Nephron (organoid): ENCODE measurements around the gene CH25H.

Source experiments
- H3K27ac Mint-ChIP-seq, 3 experiments: 2 replicates each; pipeline ENCODE4 v1.8.0; 2020; ENCODE audit warnings: mixed read lengths in 3 of 3, mild to moderate bottlenecking in 2 of 3, moderate library complexity in 1 of 3
- H3K27me3 Mint-ChIP-seq: 2 replicates; pipeline ENCODE4 v1.8.0; 2021; ENCODE audit warnings: low read depth, mild to moderate bottlenecking, moderate library complexity, mixed read lengths
- H3K36me3 Mint-ChIP-seq: 2 replicates; pipeline ENCODE4 v1.8.0; 2020; ENCODE audit warnings: low read depth, mixed read lengths
- H3K4me1 Mint-ChIP-seq: 2 replicates; pipeline ENCODE4 v1.8.0; 2020; ENCODE audit warnings: mixed read lengths
- H3K4me3 Mint-ChIP-seq, 3 experiments: 2 replicates each; pipeline ENCODE4 v1.8.0; 2020; ENCODE audit warnings: mild to moderate bottlenecking in 3 of 3, mixed read lengths in 3 of 3, moderate library complexity in 2 of 3
- H3K9me3 Mint-ChIP-seq: 2 replicates; pipeline ENCODE4 v1.8.0; 2020; ENCODE audit warnings: mixed read lengths
- TF ChIP-seq, protein P1 (sequence below), 3 experiments: fragments of 200-600 bp; sonication (generic); IDR thresholded peaks; one replicate each; pipeline ENCODE4 v1.5.0; 2021; ENCODE audit warnings: antibody characterized with exemption in 3 of 3; ENCODE audit not compliant: unreplicated experiment in 3 of 3

The CH25H gene

DNA sequence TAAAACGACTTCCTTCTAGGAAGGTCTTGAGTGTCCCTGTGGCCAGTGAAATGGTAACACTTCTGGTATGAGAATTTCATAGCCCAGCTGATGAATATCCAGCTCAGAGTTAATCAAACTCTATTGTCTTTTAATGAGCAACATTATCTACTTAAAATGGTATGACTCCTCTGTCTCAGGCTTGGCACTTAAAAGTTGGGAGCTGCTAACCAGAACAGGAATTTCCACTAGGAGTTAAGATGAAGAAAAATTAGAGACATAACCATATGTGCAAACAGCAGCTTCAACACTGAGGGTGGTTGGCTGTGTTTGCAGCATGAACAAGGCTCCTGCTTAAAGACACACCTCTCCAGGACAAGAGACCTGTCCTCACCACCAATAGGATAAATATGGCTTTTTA is 46.8 kb downstream of the CH25H start:
- TF ChIP-seq, protein P1, sequence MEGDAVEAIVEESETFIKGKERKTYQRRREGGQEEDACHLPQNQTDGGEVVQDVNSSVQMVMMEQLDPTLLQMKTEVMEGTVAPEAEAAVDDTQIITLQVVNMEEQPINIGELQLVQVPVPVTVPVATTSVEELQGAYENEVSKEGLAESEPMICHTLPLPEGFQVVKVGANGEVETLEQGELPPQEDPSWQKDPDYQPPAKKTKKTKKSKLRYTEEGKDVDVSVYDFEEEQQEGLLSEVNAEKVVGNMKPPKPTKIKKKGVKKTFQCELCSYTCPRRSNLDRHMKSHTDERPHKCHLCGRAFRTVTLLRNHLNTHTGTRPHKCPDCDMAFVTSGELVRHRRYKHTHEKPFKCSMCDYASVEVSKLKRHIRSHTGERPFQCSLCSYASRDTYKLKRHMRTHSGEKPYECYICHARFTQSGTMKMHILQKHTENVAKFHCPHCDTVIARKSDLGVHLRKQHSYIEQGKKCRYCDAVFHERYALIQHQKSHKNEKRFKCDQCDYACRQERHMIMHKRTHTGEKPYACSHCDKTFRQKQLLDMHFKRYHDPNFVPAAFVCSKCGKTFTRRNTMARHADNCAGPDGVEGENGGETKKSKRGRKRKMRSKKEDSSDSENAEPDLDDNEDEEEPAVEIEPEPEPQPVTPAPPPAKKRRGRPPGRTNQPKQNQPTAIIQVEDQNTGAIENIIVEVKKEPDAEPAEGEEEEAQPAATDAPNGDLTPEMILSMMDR (IDR thresholded peaks at IDR 0.05; ENCODE audit: unreplicated experiment in 3 of 3): no peak
- Mint-ChIP-seq H3K4me1 (peaks cover 8% of the 10 kb centered on the region), H3K4me3 (no peak overlapping the region), H3K9me3 (no peaks in the 10 kb centered on the region), H3K36me3 (no peaks in the 10 kb centered on the region), H3K27me3 (peaks cover 4% of the 10 kb centered on the region), H3K27ac (no peak overlapping the region)

DNA sequence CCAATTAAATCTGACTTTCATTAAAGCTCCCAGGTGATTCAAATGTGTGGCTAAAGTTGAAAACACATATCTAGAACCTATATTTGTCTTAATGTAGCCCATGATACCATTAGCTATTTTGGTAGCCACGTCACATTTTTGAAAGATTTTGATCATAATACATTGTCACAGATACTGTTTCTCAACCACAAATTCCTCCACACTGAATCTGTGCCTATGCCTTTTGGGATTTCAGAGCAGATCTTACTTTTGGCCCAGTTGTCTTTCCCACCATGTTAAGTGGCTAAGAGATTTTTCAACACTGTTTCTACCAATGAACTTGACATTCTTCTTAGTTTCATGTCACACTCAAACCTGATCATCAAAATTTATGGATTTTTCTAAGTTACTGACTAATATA is 47.4 kb downstream of the CH25H start:
- Mint-ChIP-seq H3K4me3 (no peak overlapping the region), H3K27ac (no peak overlapping the region), H3K36me3 (no peaks in the 10 kb centered on the region), H3K27me3 (peaks cover 4% of the 10 kb centered on the region), H3K9me3 (no peaks in the 10 kb centered on the region), H3K4me1 (peaks cover 8% of the 10 kb centered on the region)
- TF ChIP-seq, protein P1 (IDR thresholded peaks at IDR 0.05; ENCODE audit: unreplicated experiment in 3 of 3): no peak

GRCh38 chr10:89159316-89159715 is 47.8 kb downstream of the CH25H start:
- Mint-ChIP-seq H3K36me3 (no peaks in the 10 kb centered on the region), H3K9me3 (no peaks in the 10 kb centered on the region), H3K4me3 (no peak overlapping the region), H3K27me3 (peaks cover 4% of the 10 kb centered on the region), H3K4me1 (peaks cover 8% of the 10 kb centered on the region), H3K27ac (peak overlapping the region in 1 of 3 experiments; percentile 58)
- TF ChIP-seq, protein P1 (IDR thresholded peaks at IDR 0.05; ENCODE audit: unreplicated experiment in 3 of 3): no peak

DNA sequence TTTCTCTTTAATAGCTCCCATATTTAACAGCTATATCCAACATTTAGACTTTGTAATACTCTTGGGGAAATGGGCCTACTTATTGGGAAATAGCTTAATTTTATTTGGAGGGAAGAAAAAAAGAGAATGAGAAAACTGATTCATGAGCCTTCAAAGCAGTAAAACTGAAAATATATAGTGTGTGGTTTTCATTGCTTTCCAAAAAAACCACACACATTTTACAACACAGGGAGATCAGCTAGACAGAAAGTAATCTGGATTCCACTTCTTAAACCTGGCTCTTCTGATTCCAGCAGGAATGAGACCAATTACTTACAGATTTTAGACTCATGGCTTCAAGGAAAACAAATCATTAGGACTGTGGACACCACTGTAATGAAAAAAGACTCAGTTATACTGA is 48.7 kb downstream of the CH25H start:
- no peaks in the 10 kb centered on the region for H3K36me3 Mint-ChIP-seq
- H3K4me3 Mint-ChIP-seq: no peak overlapping the region
- H3K9me3 Mint-ChIP-seq: no peaks in the 10 kb centered on the region
- H3K4me1 Mint-ChIP-seq: peaks cover 8% of the 10 kb centered on the region
- TF ChIP-seq, protein P1 (IDR thresholded peaks at IDR 0.05; ENCODE audit: unreplicated experiment in 3 of 3): no peak
- H3K27me3 Mint-ChIP-seq: peaks cover 4% of the 10 kb centered on the region
- H3K27ac Mint-ChIP-seq: peak overlapping the region; percentile 0 to 58 (median 3)

- H3K27ac Mint-ChIP-seq: no peak overlapping the region
- H3K36me3 Mint-ChIP-seq: no peaks in the 10 kb centered on the region
- TF ChIP-seq, protein P1 (IDR thresholded peaks at IDR 0.05; ENCODE audit: unreplicated experiment in 3 of 3): no peak
- peaks cover 13% of the 10 kb centered on the region for H3K4me1 Mint-ChIP-seq
- no peak overlapping the region for H3K4me3 Mint-ChIP-seq
- H3K9me3 Mint-ChIP-seq: no peaks in the 10 kb centered on the region
- H3K27me3 Mint-ChIP-seq: peaks cover 4% of the 10 kb centered on the region
These were observed 50.8 kb downstream of the CH25H start for GRCh38 chr10:89156161-89156835.
